Measurements from ENCODE around the gene PPY.

GRCh38 chr17:43907425-43907981 is 34.8 kb downstream of the PPY start, which contains the start of gene MPP2:
- TF ChIP-seq SIN3A (IDR thresholded peaks at IDR 0.05; ENCODE audit: borderline replicate concordance, insufficient read depth, low read length) (no peak), POLR2AphosphoS5 (IDR thresholded peaks at IDR 0.05; ENCODE audit: low read depth, low read length) (no peak), TAF1 (IDR thresholded peaks at IDR 0.05; ENCODE audit: borderline replicate concordance, insufficient read depth, low read length) (no peak), REST (IDR thresholded peaks at IDR 0.05; ENCODE audit: insufficient read depth in 1 of 2, low read depth in 2 of 2, low read length in 2 of 2) (no peak), FOXP2 (optimal IDR thresholded peaks at IDR 0.05; ENCODE audit: borderline replicate concordance, extremely low read depth, extremely low read length, insufficient read depth) (no peak)
